Sigmoid colon (tissue), 4 donors: ENCODE measurements around the gene TECTA.

ENCODE experiments used
- CTCF ChIP-seq, 4 experiments: fragments of 450-650 bp in 3 of 4; fragments of 200-600 bp in 1 of 4; IDR thresholded peaks; one replicate each; pipeline ENCODE4 v1.5.1; 2016 to 2019; ENCODE audit warnings: antibody characterized with exemption in 4 of 4, mild to moderate bottlenecking in 3 of 4, moderate library complexity in 2 of 4
- EP300 ChIP-seq, 4 donors: sonication (generic); formaldehyde crosslinking; IDR thresholded peaks; one replicate each; pipeline ENCODE4 v1.6.1; 2017; ENCODE audit warnings: antibody characterized with exemption in 4 of 4
- POLR2AphosphoS5 ChIP-seq, 4 donors: sonication (generic); formaldehyde crosslinking; IDR thresholded peaks; one replicate each; pipeline ENCODE4 v1.6.1; 2017; ENCODE audit warnings: antibody characterized with exemption in 4 of 4

GRCh38 chr11:121229495-121230215 is 128.6 kb downstream of the TECTA start:
- no peak for TF ChIP-seq CTCF (IDR thresholded peaks at IDR 0.05)
- TF ChIP-seq EP300 (IDR thresholded peaks at IDR 0.05), result no peak
- TF ChIP-seq POLR2AphosphoS5 (IDR thresholded peaks at IDR 0.05), result no peak
